Naive B cell (primary cell): ENCODE results near the gene COL9A2. TPM values are rescaled to one million over a fixed set of nuclear protein-coding genes. Genes with fewer than 3 reads are reported as not detected.
A peak's percentile ranks its signal among the peaks of the same experiment; 100 is the strongest.

ENCODE experiments used
- ATAC-seq, 2 donors: fragments of 150-1000 bp; cut with Tn5 transposase; 2 replicates each; pipeline ENCODE4 v1.10.0; 2021; ENCODE audit warnings: low read depth in 2 of 2, mild to moderate bottlenecking in 2 of 2, moderate library complexity in 2 of 2
- DNase-seq: peaks from one replicate; pipeline ENCODE4 v3.0.0; 2022
- H3K27ac Mint-ChIP-seq, 6 donors: one replicate each; pipeline ENCODE4 v1.8.0; 2020 to 2022; ENCODE audit warnings: mild to moderate bottlenecking in 6 of 6, mixed read lengths in 6 of 6, moderate library complexity in 5 of 6, inconsistent platforms in 2 of 6
- H3K27me3 Mint-ChIP-seq, 3 donors: one replicate each; pipeline ENCODE4 v1.8.0; 2021 to 2022; ENCODE audit warnings: mixed read lengths in 3 of 3, mild to moderate bottlenecking in 1 of 3
- H3K36me3 Mint-ChIP-seq, 2 donors: one replicate each; pipeline ENCODE4 v1.8.0; 2020 to 2022; ENCODE audit warnings: mixed read lengths in 2 of 2, inconsistent platforms in 1 of 2, mild to moderate bottlenecking in 1 of 2
- H3K4me1 Mint-ChIP-seq, 3 donors: one replicate each; pipeline ENCODE4 v1.8.0; 2020 to 2022; ENCODE audit warnings: mixed read lengths in 3 of 3, inconsistent platforms in 1 of 3, mild to moderate bottlenecking in 1 of 3, moderate library complexity in 1 of 3
- H3K4me3 Mint-ChIP-seq, 8 donors: one replicate each; pipeline ENCODE4 v1.8.0; 2020 to 2022; ENCODE audit warnings: mild to moderate bottlenecking in 8 of 8, mixed read lengths in 8 of 8, moderate library complexity in 8 of 8, inconsistent platforms in 2 of 8
- H3K9me3 Mint-ChIP-seq, 7 donors: one replicate each; pipeline ENCODE4 v1.8.0; 2020 to 2022; ENCODE audit warnings: mixed read lengths in 7 of 7, mild to moderate bottlenecking in 5 of 7, inconsistent platforms in 2 of 7, moderate library complexity in 1 of 7
- polyA plus RNA-seq, 6 donors: library from polyadenylated mRNA; unstranded; fragments of 300-500 nt; fragmentation: Illumina TruSeq; gene quantifications; one replicate each; pipeline ENCODE4 v1.2.3, GENCODE V29; 2021; ENCODE audit warnings: low read depth in 6 of 6

Gene COL9A2
- polyA plus RNA-seq, 6 donors from 2014 or later = 1.3 to 5.6 (median 3.2) TPM

- H3K4me1 Mint-ChIP-seq = peaks cover 39 to 64% (median 60%) of the 10 kb centered on the region in 3 donors
- ATAC-seq = peak; percentile 59 to 66
Observed at GRCh38 chr1:40315239-40315794, 1.8 kb downstream of the COL9A2 start.

GRCh38 chr1:40314721-40315238 lies 2.3 kb downstream of the COL9A2 start:
- no peak for DNase-seq
- Mint-ChIP-seq H3K27me3 (peaks cover 0 to 8% (median 6%) of the 10 kb centered on the region in 3 donors), H3K9me3 (no peaks in the 10 kb centered on the region), H3K27ac (peak overlapping the region in 4 of 6 donors; percentile 73 to 89 (median 80)), H3K36me3 (no peaks in the 10 kb centered on the region), H3K4me1 (peaks cover 39 to 67% (median 60%) of the 10 kb centered on the region in 3 donors), H3K4me3 (peak overlapping the region; percentile 79 to 95 (median 92))
- ATAC-seq = no peak

More at GRCh38 chr1:40315239-40315794, 1.8 kb downstream of the COL9A2 start:
- Mint-ChIP-seq H3K9me3 (no peaks in the 10 kb centered on the region), H3K36me3 (no peaks in the 10 kb centered on the region), H3K4me3 (peak overlapping the region; percentile 79 to 95 (median 92)), H3K27ac (peak overlapping the region in 4 of 6 donors; percentile 73 to 91 (median 80)), H3K27me3 (peaks cover 0 to 8% (median 6%) of the 10 kb centered on the region in 3 donors)
- DNase-seq = peak; percentile 82

- Mint-ChIP-seq H3K9me3 (no peaks in the 10 kb centered on the region), H3K4me3 (peak overlapping the region; percentile 70 to 94 (median 81)), H3K27ac (peak overlapping the region in 3 of 6 donors; percentile 47 to 89 (median 81)), H3K27me3 (peaks cover 0 to 8% (median 6%) of the 10 kb centered on the region in 3 donors), H3K36me3 (no peaks in the 10 kb centered on the region), H3K4me1 (peaks cover 39 to 67% (median 60%) of the 10 kb centered on the region in 3 donors)
- no peak for DNase-seq
- no peak for ATAC-seq
Observed at GRCh38 chr1:40313958-40314720, 2.9 kb downstream of the COL9A2 start.

- Mint-ChIP-seq H3K36me3 (no peaks in the 10 kb centered on the region), H3K27ac (peak overlapping the region in 5 of 6 donors; percentile 57 to 80 (median 69)), H3K9me3 (no peaks in the 10 kb centered on the region), H3K27me3 (peaks cover 0 to 8% (median 6%) of the 10 kb centered on the region in 3 donors), H3K4me3 (peak overlapping the region in 7 of 8 donors; percentile 44 to 84 (median 71)), H3K4me1 (peaks cover 39 to 67% (median 60%) of the 10 kb centered on the region in 3 donors)
- ATAC-seq = peak in 1 of 2 donors; percentile 11
- peak; percentile 45 for DNase-seq
Observed at GRCh38 chr1:40313329-40313957, 3.6 kb downstream of the COL9A2 start.

- no peaks in the 10 kb centered on the region for H3K9me3 Mint-ChIP-seq
- peaks cover 34 to 61% (median 55%) of the 10 kb centered on the region in 3 donors for H3K4me1 Mint-ChIP-seq
- DNase-seq (peak; percentile 44), ATAC-seq (peak in 1 of 2 donors; percentile 10)
- H3K36me3 Mint-ChIP-seq = no peaks in the 10 kb centered on the region
- H3K4me3 Mint-ChIP-seq = peak overlapping the region; percentile 59 to 84 (median 73)
- H3K27me3 Mint-ChIP-seq = peaks cover 0 to 1% (median under 1%) of the 10 kb centered on the region in 3 donors
- peak overlapping the region in 3 of 6 donors; percentile 14 to 72 (median 69) for H3K27ac Mint-ChIP-seq
Observed at GRCh38 chr1:40312238-40313205, 4.6 kb downstream of the COL9A2 start.

GRCh38 chr1:40311692-40312091 lies 5.4 kb downstream of the COL9A2 start:
- no peaks in the 10 kb centered on the region for H3K9me3 Mint-ChIP-seq
- DNase-seq (no peak), ATAC-seq (no peak)
- H3K4me3 Mint-ChIP-seq = peak overlapping the region in 4 of 8 donors; percentile 20 to 84 (median 74)
- H3K27me3 Mint-ChIP-seq = no peaks in the 10 kb centered on the region
- peaks cover 32 to 59% (median 47%) of the 10 kb centered on the region in 3 donors for H3K4me1 Mint-ChIP-seq
- peak overlapping the region in 4 of 6 donors; percentile 42 to 90 (median 57) for H3K27ac Mint-ChIP-seq
- H3K36me3 Mint-ChIP-seq = no peaks in the 10 kb centered on the region

GRCh38 chr1:40310983-40311642 lies 6.0 kb downstream of the COL9A2 start:
- Mint-ChIP-seq H3K36me3 (no peaks in the 10 kb centered on the region), H3K4me3 (peak overlapping the region in 5 of 8 donors; percentile 15 to 59 (median 24)), H3K9me3 (no peaks in the 10 kb centered on the region), H3K4me1 (peaks cover 32 to 57% (median 46%) of the 10 kb centered on the region in 3 donors), H3K27me3 (no peaks in the 10 kb centered on the region), H3K27ac (peak overlapping the region in 3 of 6 donors; percentile 10 to 90 (median 42))
- no peak for ATAC-seq
- DNase-seq = no peak

- Mint-ChIP-seq H3K4me3 (no peak overlapping the region), H3K27ac (no peak overlapping the region), H3K9me3 (no peaks in the 10 kb centered on the region), H3K36me3 (no peaks in the 10 kb centered on the region), H3K27me3 (no peaks in the 10 kb centered on the region), H3K4me1 (peaks cover 28 to 49% (median 35%) of the 10 kb centered on the region in 3 donors)
- ATAC-seq (no peak), DNase-seq (no peak)
Observed at GRCh38 chr1:40310129-40310461, 7.0 kb downstream of the COL9A2 start.

- H3K4me1 Mint-ChIP-seq = peaks cover 27 to 43% (median 30%) of the 10 kb centered on the region in 3 donors
- H3K27ac Mint-ChIP-seq = no peak overlapping the region
- H3K36me3 Mint-ChIP-seq = no peaks in the 10 kb centered on the region
- ATAC-seq (no peak), DNase-seq (no peak)
- H3K4me3 Mint-ChIP-seq = no peak overlapping the region
- no peaks in the 10 kb centered on the region for H3K9me3 Mint-ChIP-seq
- H3K27me3 Mint-ChIP-seq = no peaks in the 10 kb centered on the region
Observed at GRCh38 chr1:40309374-40310128, 7.5 kb downstream of the COL9A2 start.

- Mint-ChIP-seq H3K27ac (no peak overlapping the region), H3K4me3 (no peak overlapping the region), H3K27me3 (no peaks in the 10 kb centered on the region), H3K36me3 (no peaks in the 10 kb centered on the region), H3K4me1 (peaks cover 17 to 30% (median 17%) of the 10 kb centered on the region in 3 donors), H3K9me3 (no peaks in the 10 kb centered on the region)
- ATAC-seq = no peak
- no peak for DNase-seq
Observed at GRCh38 chr1:40308036-40308727, 8.9 kb downstream of the COL9A2 start.

- no peak for DNase-seq
- peaks cover 7 to 20% (median 8%) of the 10 kb centered on the region in 3 donors for H3K4me1 Mint-ChIP-seq
- H3K27ac Mint-ChIP-seq = no peak overlapping the region
- no peak overlapping the region for H3K4me3 Mint-ChIP-seq
- no peaks in the 10 kb centered on the region for H3K36me3 Mint-ChIP-seq
- ATAC-seq = no peak
- H3K9me3 Mint-ChIP-seq = no peaks in the 10 kb centered on the region
- no peaks in the 10 kb centered on the region for H3K27me3 Mint-ChIP-seq
Observed at GRCh38 chr1:40307186-40307585, 9.9 kb downstream of the COL9A2 start.
